Endothelial cell (in vitro differentiated cells): ENCODE data around the gene GATA3. TPM values are rescaled to one million over a fixed set of nuclear protein-coding genes. Genes with fewer than 3 reads are reported as not detected.

ENCODE experiments used
- DNase-seq: peaks from one replicate; pipeline ENCODE4 v3.0.0; 2021; ENCODE audit warnings: low spot score
- H3K27ac Mint-ChIP-seq: one replicate; pipeline ENCODE4 v1.8.0; 2021; ENCODE audit warnings: mixed read lengths, inconsistent platforms; ENCODE audit not compliant: unreplicated experiment
- H3K27me3 Mint-ChIP-seq: one replicate; pipeline ENCODE4 v1.8.0; 2021; ENCODE audit warnings: mild to moderate bottlenecking, moderate library complexity, mixed read lengths, inconsistent platforms; ENCODE audit not compliant: unreplicated experiment
- H3K36me3 Mint-ChIP-seq: one replicate; pipeline ENCODE4 v1.8.0; 2021; ENCODE audit warnings: mild to moderate bottlenecking, low read depth, mixed read lengths, inconsistent platforms; ENCODE audit not compliant: unreplicated experiment
- H3K4me1 Mint-ChIP-seq: one replicate; pipeline ENCODE4 v1.8.0; 2021; ENCODE audit warnings: mild to moderate bottlenecking, mixed read lengths, inconsistent platforms; ENCODE audit not compliant: unreplicated experiment
- H3K4me3 Mint-ChIP-seq: one replicate; pipeline ENCODE4 v1.8.0; 2021; ENCODE audit warnings: mild to moderate bottlenecking, mixed read lengths, inconsistent platforms; ENCODE audit not compliant: unreplicated experiment
- H3K9me3 Mint-ChIP-seq: one replicate; pipeline ENCODE4 v1.8.0; 2021; ENCODE audit warnings: mixed read lengths, inconsistent platforms; ENCODE audit not compliant: unreplicated experiment
- total RNA-seq: library from RNA; stranded (reverse); fragmentation: NEBNext Ultra II Directional; extraction: Animal tissue kit (Norgen Biotek cat#: 25700); gene quantifications from one replicate; pipeline ENCODE4 v1.2.1, GENCODE V29; 2021; ENCODE audit not compliant: unreplicated experiment
- TF ChIP-seq, protein P1 (sequence below): fragments of 200-600 bp; sonication (generic); IDR thresholded peaks from one replicate; pipeline ENCODE4 v1.5.0; 2021; ENCODE audit warnings: antibody characterized with exemption; ENCODE audit not compliant: unreplicated experiment

The GATA3 gene
- total RNA-seq, 1 donor from 2014 or later = 70.9 TPM

DNA sequence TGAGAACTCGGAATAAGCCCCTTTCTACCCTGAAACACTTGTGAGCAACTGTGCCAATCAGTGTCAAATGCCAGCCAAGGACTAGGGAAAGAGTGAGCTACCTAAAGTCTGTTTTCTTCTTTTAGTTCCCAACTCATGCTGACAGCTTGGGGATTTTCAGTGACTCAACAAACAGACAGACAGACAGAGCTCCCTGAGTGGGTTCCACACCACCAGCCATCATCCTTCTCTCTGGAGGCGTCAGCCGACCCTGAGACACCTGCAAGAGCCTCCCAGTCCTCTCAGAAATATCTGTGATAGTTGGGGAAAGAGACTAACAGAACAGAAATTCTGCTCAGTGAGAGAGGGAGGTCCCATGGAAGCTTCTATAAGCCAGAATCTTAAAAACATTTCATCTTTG, 49.5 kb downstream of the GATA3 start:
- Mint-ChIP-seq H3K27me3 (no peaks in the 10 kb centered on the region), H3K27ac (no peak overlapping the region), H3K4me1 (peaks cover 4% of the 10 kb centered on the region), H3K4me3 (no peak overlapping the region), H3K36me3 (peaks cover 3% of the 10 kb centered on the region), H3K9me3 (no peaks in the 10 kb centered on the region)
- DNase-seq = no peak
- TF ChIP-seq, protein P1, sequence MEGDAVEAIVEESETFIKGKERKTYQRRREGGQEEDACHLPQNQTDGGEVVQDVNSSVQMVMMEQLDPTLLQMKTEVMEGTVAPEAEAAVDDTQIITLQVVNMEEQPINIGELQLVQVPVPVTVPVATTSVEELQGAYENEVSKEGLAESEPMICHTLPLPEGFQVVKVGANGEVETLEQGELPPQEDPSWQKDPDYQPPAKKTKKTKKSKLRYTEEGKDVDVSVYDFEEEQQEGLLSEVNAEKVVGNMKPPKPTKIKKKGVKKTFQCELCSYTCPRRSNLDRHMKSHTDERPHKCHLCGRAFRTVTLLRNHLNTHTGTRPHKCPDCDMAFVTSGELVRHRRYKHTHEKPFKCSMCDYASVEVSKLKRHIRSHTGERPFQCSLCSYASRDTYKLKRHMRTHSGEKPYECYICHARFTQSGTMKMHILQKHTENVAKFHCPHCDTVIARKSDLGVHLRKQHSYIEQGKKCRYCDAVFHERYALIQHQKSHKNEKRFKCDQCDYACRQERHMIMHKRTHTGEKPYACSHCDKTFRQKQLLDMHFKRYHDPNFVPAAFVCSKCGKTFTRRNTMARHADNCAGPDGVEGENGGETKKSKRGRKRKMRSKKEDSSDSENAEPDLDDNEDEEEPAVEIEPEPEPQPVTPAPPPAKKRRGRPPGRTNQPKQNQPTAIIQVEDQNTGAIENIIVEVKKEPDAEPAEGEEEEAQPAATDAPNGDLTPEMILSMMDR = no peak

DNA sequence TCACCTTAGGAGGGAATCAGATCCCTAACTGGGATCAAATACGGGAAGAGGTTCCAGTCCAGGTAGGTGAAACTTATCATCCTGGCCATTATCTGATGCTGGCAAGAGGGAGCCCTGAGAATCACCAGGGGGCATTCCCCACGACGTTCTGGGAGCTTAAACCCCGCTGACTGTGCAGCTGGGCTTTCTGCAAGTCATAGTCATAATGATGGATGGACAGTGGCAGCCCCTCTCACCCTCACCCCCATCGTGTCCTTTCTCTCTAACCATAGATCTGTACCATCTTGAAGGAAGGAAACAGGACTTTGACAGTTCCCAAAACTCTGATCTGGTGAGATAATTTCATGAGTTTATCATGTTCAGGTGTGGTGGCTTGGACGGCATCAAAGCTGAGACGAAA, 50.2 kb downstream of the GATA3 start:
- Mint-ChIP-seq H3K36me3 (peaks cover 3% of the 10 kb centered on the region), H3K4me1 (peaks cover 10% of the 10 kb centered on the region), H3K4me3 (no peak overlapping the region), H3K27ac (no peak overlapping the region), H3K27me3 (no peaks in the 10 kb centered on the region), H3K9me3 (no peaks in the 10 kb centered on the region)
- no peak for DNase-seq
- TF ChIP-seq, protein P1 = no peak

DNA sequence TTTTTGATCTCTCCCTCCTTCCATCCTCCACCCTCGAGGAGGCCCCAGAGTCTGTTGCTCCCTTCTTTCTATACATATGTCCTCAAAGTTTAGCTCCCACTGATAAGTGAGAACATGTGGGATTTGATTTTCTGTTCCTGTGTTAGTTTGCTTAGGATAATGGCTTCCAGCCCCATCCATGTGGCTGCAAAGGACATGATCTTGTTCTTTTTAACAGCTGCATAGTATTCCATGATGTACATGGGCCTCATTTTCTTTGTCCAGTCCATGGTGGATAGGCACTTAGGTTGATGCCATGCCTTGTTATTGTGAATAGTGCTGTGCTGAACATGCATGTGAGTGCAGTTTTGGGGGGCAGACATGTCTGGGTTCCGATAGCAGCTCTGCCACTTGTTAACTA, 51.4 kb downstream of the GATA3 start:
- no peak for DNase-seq
- TF ChIP-seq, protein P1 = no peak
- Mint-ChIP-seq H3K36me3 (peaks cover 3% of the 10 kb centered on the region), H3K9me3 (no peaks in the 10 kb centered on the region), H3K4me1 (peaks cover 10% of the 10 kb centered on the region), H3K27ac (no peak overlapping the region), H3K4me3 (no peak overlapping the region), H3K27me3 (no peaks in the 10 kb centered on the region)

DNA sequence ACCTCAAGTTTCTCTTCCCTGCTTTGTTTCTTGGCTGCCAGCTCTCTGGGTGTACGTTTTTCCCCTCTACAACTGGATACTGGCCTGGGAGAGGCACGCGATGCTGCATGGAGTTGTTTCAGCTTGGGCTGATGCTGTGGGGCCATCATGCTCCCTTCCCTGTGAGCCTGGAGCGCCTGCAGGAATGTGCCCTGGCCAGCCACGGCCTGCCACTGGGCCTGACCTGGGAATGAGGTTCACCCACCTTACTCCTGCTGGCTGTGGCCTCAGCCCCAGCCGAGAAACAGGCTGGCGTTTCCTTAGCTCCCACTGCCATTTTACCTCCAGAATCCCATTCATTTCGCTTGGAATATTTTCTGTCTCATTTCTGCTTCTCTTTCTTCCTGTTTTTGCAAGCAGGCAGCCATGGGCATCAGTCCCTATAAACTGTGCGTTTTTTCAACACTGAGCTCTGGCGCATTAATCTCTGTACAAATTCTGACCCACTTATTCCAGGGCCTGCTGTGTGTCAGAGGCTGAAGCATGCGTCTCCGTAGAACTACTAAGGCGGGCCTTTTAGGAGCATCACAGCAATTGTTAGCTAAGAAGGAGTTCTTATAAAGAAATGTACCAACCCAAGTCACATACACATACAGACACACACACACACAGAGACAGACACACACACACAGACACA, 57.9 kb downstream of the GATA3 start:
- Mint-ChIP-seq H3K36me3 (no peaks in the 10 kb centered on the region), H3K27me3 (peaks cover 3% of the 10 kb centered on the region), H3K9me3 (no peaks in the 10 kb centered on the region), H3K4me1 (peaks cover 9% of the 10 kb centered on the region), H3K27ac (no peak overlapping the region), H3K4me3 (no peak overlapping the region)
- DNase-seq = no peak
- TF ChIP-seq, protein P1 = no peak

DNA sequence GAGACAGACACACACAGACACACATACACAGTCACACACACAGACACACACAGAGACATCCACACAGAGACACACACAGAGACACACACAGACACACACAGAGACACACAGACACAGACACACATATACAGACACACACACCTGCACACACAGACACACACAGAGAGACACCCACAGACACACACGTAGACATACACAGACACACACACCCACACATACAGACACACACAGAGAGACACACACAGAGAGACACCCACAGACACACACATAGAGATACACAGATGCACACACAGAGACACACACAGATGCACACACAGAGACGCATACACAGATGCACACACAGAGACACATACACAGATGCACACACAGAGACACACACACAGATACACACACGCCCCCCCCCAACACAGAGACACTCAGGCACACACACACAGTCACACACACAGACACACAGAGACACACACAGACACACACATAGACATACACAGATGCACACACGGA, 58.5 kb downstream of the GATA3 start:
- Mint-ChIP-seq H3K27me3 (peaks cover 3% of the 10 kb centered on the region), H3K27ac (no peak overlapping the region), H3K36me3 (no peaks in the 10 kb centered on the region), H3K4me1 (peaks cover 6% of the 10 kb centered on the region), H3K9me3 (no peaks in the 10 kb centered on the region), H3K4me3 (no peak overlapping the region)
- no peak for DNase-seq
- TF ChIP-seq, protein P1 = no peak
